H9 (cell line): ENCODE measurements around the gene MAPK8. TPM values are rescaled to one million over a fixed set of nuclear protein-coding genes. Genes with fewer than 3 reads are reported as not detected.
A peak's percentile ranks its signal among the peaks of the same experiment; 100 is the strongest.

Source experiments
- DNase-seq: peaks from one replicate; pipeline ENCODE4 v3.0.0-alpha.2; 2017
- H2AFZ ChIP-seq: one replicate; pipeline ENCODE4 v1.6.1; 2013; ENCODE audit warnings: mild to moderate bottlenecking, low read length, control low read depth, moderate library complexity
- H2AK5ac ChIP-seq: 2 replicates; pipeline ENCODE4 v1.6.1; 2013; ENCODE audit warnings: low read length, control low read depth, mixed read lengths; ENCODE audit not compliant: insufficient read length
- H2BK120ac ChIP-seq: one replicate; pipeline ENCODE4 v1.6.1; 2013; ENCODE audit warnings: low read depth, mild to moderate bottlenecking, low read length, control low read depth, inconsistent platforms; ENCODE audit not compliant: poor library complexity, severe bottlenecking
- H2BK12ac ChIP-seq: 2 replicates; pipeline ENCODE4 v1.6.1; 2013; ENCODE audit warnings: low read length, control low read depth, mixed read lengths, low read depth; ENCODE audit not compliant: insufficient read length
- H2BK15ac ChIP-seq: 2 replicates; pipeline ENCODE4 v1.6.1; 2013; ENCODE audit warnings: low read depth, low read length, control low read depth
- H2BK20ac ChIP-seq: one replicate; pipeline ENCODE4 v1.6.1; 2013; ENCODE audit warnings: low read depth, mild to moderate bottlenecking, low read length, control low read depth, inconsistent platforms; ENCODE audit not compliant: poor library complexity, severe bottlenecking
- H2BK5ac ChIP-seq: 2 replicates; pipeline ENCODE4 v1.6.1; 2013; ENCODE audit warnings: low read length, control low read depth, mixed read lengths; ENCODE audit not compliant: insufficient read length
- H3K14ac ChIP-seq: 2 replicates; pipeline ENCODE4 v1.6.1; 2013; ENCODE audit warnings: low read length, control low read depth; ENCODE audit not compliant: insufficient read depth
- H3K18ac ChIP-seq: 2 replicates; pipeline ENCODE4 v1.6.1; 2013; ENCODE audit warnings: low read depth, mild to moderate bottlenecking, mixed read lengths, low read length, control low read depth; ENCODE audit not compliant: insufficient read length
- H3K23ac ChIP-seq: 2 replicates; pipeline ENCODE4 v1.6.1; 2013; ENCODE audit warnings: low read length, control low read depth, mixed read lengths, low read depth; ENCODE audit not compliant: insufficient read length
- H3K23me2 ChIP-seq: 2 replicates; pipeline ENCODE4 v1.6.1; 2013; ENCODE audit warnings: low read depth, mild to moderate bottlenecking, mixed read lengths, low read length, control low read depth; ENCODE audit not compliant: insufficient read length, poor library complexity, severe bottlenecking
- H3K27ac ChIP-seq: 2 replicates; pipeline ENCODE4 v1.5.1; 2013; ENCODE audit warnings: low read length, control low read depth, mixed read lengths, low read depth; ENCODE audit not compliant: insufficient read length
- H3K27me3 ChIP-seq: 2 replicates; pipeline ENCODE4 v1.6.1; 2013; ENCODE audit warnings: low read length, control low read depth, inconsistent platforms; ENCODE audit not compliant: insufficient read depth
- H3K4ac ChIP-seq: 2 replicates; pipeline ENCODE4 v1.6.1; 2013; ENCODE audit warnings: low read depth, mild to moderate bottlenecking, control low read depth, inconsistent platforms, low read length, moderate library complexity
- H3K4me1 ChIP-seq: 2 replicates; pipeline ENCODE4 v1.6.1; 2013; ENCODE audit warnings: low read length, control low read depth, inconsistent platforms; ENCODE audit not compliant: insufficient read depth
- H3K4me2 ChIP-seq: 2 replicates; pipeline ENCODE4 v1.6.1; 2013; ENCODE audit warnings: low read length, control low read depth, mixed read lengths; ENCODE audit not compliant: insufficient read length, insufficient read depth
- H3K56ac ChIP-seq: 2 replicates; pipeline ENCODE4 v1.6.1; 2013; ENCODE audit warnings: low read depth, mild to moderate bottlenecking, mixed read lengths, low read length, control low read depth; ENCODE audit not compliant: insufficient read length
- H3K79me1 ChIP-seq: 2 replicates; pipeline ENCODE4 v1.6.1; 2013; ENCODE audit warnings: low read depth, mild to moderate bottlenecking, moderate library complexity, low read length, control low read depth, inconsistent platforms; ENCODE audit not compliant: insufficient read depth, poor library complexity, severe bottlenecking
- H3K79me2 ChIP-seq: 2 replicates; pipeline ENCODE4 v1.6.1; 2013; ENCODE audit warnings: low read length, control low read depth, inconsistent platforms; ENCODE audit not compliant: insufficient read depth
- H3K9ac ChIP-seq: 2 replicates; pipeline ENCODE4 v1.6.1; 2013; ENCODE audit warnings: low read length, control low read depth, mixed read lengths; ENCODE audit not compliant: insufficient read length; ENCODE audit errors: extremely low read depth
- H3K9me3 ChIP-seq: one replicate; pipeline ENCODE4 v1.6.1; 2013; ENCODE audit warnings: low read depth, low read length, inconsistent platforms; ENCODE audit not compliant: control insufficient read depth
- H3T11ph ChIP-seq: one replicate; pipeline ENCODE4 v1.6.1; 2013; ENCODE audit warnings: mild to moderate bottlenecking, low read length, control low read depth, inconsistent platforms
- H4K20me1 ChIP-seq: one replicate; pipeline ENCODE4 v1.6.1; 2013; ENCODE audit not compliant: control insufficient read depth, insufficient read length, insufficient read depth
- H4K5ac ChIP-seq: 2 replicates; pipeline ENCODE4 v1.6.1; 2013; ENCODE audit warnings: low read depth, mild to moderate bottlenecking, mixed read lengths, low read length, control low read depth; ENCODE audit not compliant: insufficient read length
- H4K8ac ChIP-seq: replicated peaks from 2 replicates; pipeline ENCODE4 v1.6.1; 2013; ENCODE audit warnings: low read length, control low read depth, mixed read lengths, low read depth; ENCODE audit not compliant: insufficient read length
- H4K91ac ChIP-seq: 2 replicates; pipeline ENCODE4 v1.6.1; 2013; ENCODE audit warnings: low read depth, mild to moderate bottlenecking, moderate library complexity, mixed read lengths, low read length, control low read depth; ENCODE audit not compliant: insufficient read length
- H3K27ac Mint-ChIP-seq, 3 experiments: 2 replicates in 2 of 3; 3 replicates in 1 of 3; pipeline ENCODE4 v1.8.0; 2020 to 2021; ENCODE audit warnings: mixed read lengths in 3 of 3, mild to moderate bottlenecking in 1 of 3, moderate library complexity in 1 of 3
- H3K27me3 Mint-ChIP-seq: 2 replicates; pipeline ENCODE4 v1.8.0; 2021; ENCODE audit warnings: low read depth, mild to moderate bottlenecking, moderate library complexity, mixed read lengths
- H3K36me3 Mint-ChIP-seq, 3 experiments: 2 replicates in 2 of 3; 3 replicates in 1 of 3; pipeline ENCODE4 v1.8.0; 2020 to 2021; ENCODE audit warnings: low read depth in 3 of 3, mixed read lengths in 3 of 3; ENCODE audit not compliant: insufficient read depth in 1 of 3
- H3K4me1 Mint-ChIP-seq, 2 experiments: 2 replicates each; pipeline ENCODE4 v1.8.0; 2020; ENCODE audit warnings: mixed read lengths in 2 of 2
- H3K4me3 Mint-ChIP-seq, 2 experiments: 2 replicates in 1 of 2; 3 replicates in 1 of 2; pipeline ENCODE4 v1.8.0; 2020 to 2021; ENCODE audit warnings: mild to moderate bottlenecking in 2 of 2, mixed read lengths in 2 of 2, moderate library complexity in 1 of 2
- H3K9me3 Mint-ChIP-seq, 2 experiments: 2 replicates in 1 of 2; 3 replicates in 1 of 2; pipeline ENCODE4 v1.8.0; 2020; ENCODE audit warnings: mild to moderate bottlenecking in 2 of 2, mixed read lengths in 2 of 2, moderate library complexity in 1 of 2
- CTCF ChIP-seq: fragments of 200-600 bp; sonication (generic); conservative IDR thresholded peaks from 3 replicates; pipeline ENCODE4 v1.8.0; 2021; ENCODE audit warnings: antibody characterized with exemption, mild to moderate bottlenecking
- WGBS: extraction: QIAGEN DNeasy Blood & Tissue Kit; methylation state at CpG from one replicate; pipeline ENCODE4 v1.1.7; 2013; ENCODE audit warnings: missing lambda C conversion rate, low lambda C conversion rate, mixed read lengths; ENCODE audit not compliant: insufficient read length; ENCODE audit errors: extremely low coverage; 5-methylcytosine and 5-hydroxymethylcytosine counted together
- total RNA-seq: library from RNA; stranded (reverse); gene quantifications from 2 replicates; pipeline ENCODE4 v1.2.1, GENCODE V29; 2021

MAPK8 gene
- total RNA-seq, 1 experiment from 2014 or later = 52.0 TPM

DNA sequence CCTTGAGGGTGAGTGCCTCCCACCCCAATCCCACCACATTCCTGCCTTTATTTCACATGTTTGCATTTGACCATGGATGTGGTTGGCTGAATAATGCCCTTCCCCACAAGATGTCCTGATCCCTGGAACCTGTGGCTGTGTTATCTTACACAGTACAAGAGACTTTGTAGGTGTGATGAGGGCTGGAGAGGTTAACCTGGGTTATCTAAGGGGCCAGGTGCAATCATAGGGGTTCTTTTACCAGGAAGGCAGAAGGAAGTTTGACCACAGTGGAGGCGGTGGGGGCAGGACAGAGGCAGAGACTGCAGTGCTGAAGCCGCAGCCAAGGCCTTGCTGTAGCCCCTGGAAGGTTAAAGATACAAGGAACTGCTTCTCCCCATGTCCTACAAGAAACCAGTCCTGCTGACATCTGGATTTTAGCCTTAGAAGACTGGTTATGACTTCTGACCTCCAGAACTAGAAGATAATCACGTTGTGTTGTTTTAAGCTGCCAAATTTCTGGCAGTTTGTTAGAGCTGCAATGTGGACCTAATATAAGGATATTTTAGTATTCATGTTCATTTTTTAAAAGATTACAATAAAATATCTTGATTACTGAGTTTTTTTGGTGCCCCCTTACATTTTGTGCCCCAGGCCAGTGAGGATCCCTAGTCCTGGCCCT, 161.8 kb downstream of the MAPK8 start:
- no peak overlapping the region for H3K23ac ChIP-seq
- Mint-ChIP-seq H3K9me3 (peaks cover 0 to 4% of the 10 kb centered on the region in 2 experiments; a peak in 2 of 5 replicates), H3K4me3 (no peak overlapping the region), H3K27me3 (no peaks in the 10 kb centered on the region), H3K36me3 (peaks cover 7 to 12% (median 8%) of the 10 kb centered on the region in 3 experiments; a peak in 5 of 7 replicates), H3K4me1 (peaks cover 28 to 33% of the 10 kb centered on the region in 2 experiments), H3K27ac (peak overlapping the region in 2 of 3 experiments; percentile 46 to 86; a peak in 2 of 7 replicates)
- no peaks in the 10 kb centered on the region for H3K79me2 ChIP-seq
- H3T11ph ChIP-seq = no peak overlapping the region
- H2BK20ac ChIP-seq = no peak overlapping the region
- H2BK5ac ChIP-seq = no peak overlapping the region
- WGBS = no CpG with 5 or more reads among the region's 3 CpGs
- TF ChIP-seq CTCF = no peak
- peaks cover 11% of the 10 kb centered on the region for H3K4me1 ChIP-seq
- no peak overlapping the region for H3K27ac ChIP-seq
- no peak overlapping the region for H2BK12ac ChIP-seq
- no peak for DNase-seq
- H3K18ac ChIP-seq = no peak overlapping the region
- no peak overlapping the region for H2BK15ac ChIP-seq
- H4K91ac ChIP-seq = no peak overlapping the region
- H3K14ac ChIP-seq = no peak overlapping the region
- no peak overlapping the region for H3K4me2 ChIP-seq
- H2AK5ac ChIP-seq = no peak overlapping the region
- no peaks in the 10 kb centered on the region; the same call in 1 of the 2 replicates for H3K27me3 ChIP-seq
- H3K4ac ChIP-seq = no peak overlapping the region
- no peaks in the 10 kb centered on the region for H3K23me2 ChIP-seq
- H4K20me1 ChIP-seq = no peaks in the 10 kb centered on the region
- no peak overlapping the region for H4K5ac ChIP-seq
- no peak overlapping the region for H3K56ac ChIP-seq
- no peaks in the 10 kb centered on the region for H3K79me1 ChIP-seq
- H2BK120ac ChIP-seq = no peak overlapping the region
- no peak overlapping the region for H2AFZ ChIP-seq
- no peak overlapping the region for H4K8ac ChIP-seq
- no peaks in the 10 kb centered on the region for H3K9me3 ChIP-seq
- H3K9ac ChIP-seq = no peak overlapping the region
